SK-N-SH treated with all-trans-retinoic acid at 6 μM for 48 hours (cell line): ENCODE data around the gene MEOX1.
A peak's percentile ranks its signal among the peaks of the same experiment; 100 is the strongest.

Source experiments
- ATAC-seq: fragments of 200-7000 bp; cut with Tn5 transposase; 3 replicates; pipeline ENCODE4 v1.9.1; 2020; ENCODE audit warnings: mild to moderate bottlenecking, moderate library complexity
- ARNTL ChIP-seq: fragments of 450-650 bp; formaldehyde crosslinking; IDR thresholded peaks from 2 replicates; pipeline ENCODE4 v1.5.0; 2020; ENCODE audit warnings: low read depth, mild to moderate bottlenecking, moderate library complexity, borderline replicate concordance
- BACH2 ChIP-seq: fragments of 250-450 bp; sonication (Bioruptor Pico); IDR thresholded peaks from 2 replicates; pipeline ENCODE4 v1.9.0; 2021; ENCODE audit warnings: mild to moderate bottlenecking, borderline replicate concordance
- CSDC2 ChIP-seq: fragments of 250-450 bp; sonication (Bioruptor Pico); IDR thresholded peaks from 2 replicates; pipeline ENCODE4 v1.5.0; 2020; ENCODE audit warnings: mild to moderate bottlenecking, moderate library complexity
- ESRRG ChIP-seq: fragments of 250-450 bp; sonication (Bioruptor Pico); IDR thresholded peaks from 2 replicates; pipeline ENCODE4 v1.6.1; 2021; ENCODE audit warnings: mild to moderate bottlenecking
- GLIS3 ChIP-seq: fragments of 250-450 bp; sonication (Bioruptor Pico); IDR thresholded peaks from 2 replicates; pipeline ENCODE4 v1.5.0; 2020; ENCODE audit warnings: mild to moderate bottlenecking, moderate library complexity
- OSR1 ChIP-seq: fragments of 250-450 bp; sonication (Bioruptor Pico); IDR thresholded peaks from 2 replicates; pipeline ENCODE4 v1.8.0; 2022; ENCODE audit warnings: moderate library complexity, mild to moderate bottlenecking, inconsistent platforms
- PPARA ChIP-seq: fragments of 250-450 bp; sonication (Bioruptor Pico); IDR thresholded peaks from 2 replicates; pipeline ENCODE4 v1.5.0; 2020; ENCODE audit warnings: mild to moderate bottlenecking, borderline replicate concordance
- RARB ChIP-seq: fragments of 250-450 bp; sonication (Bioruptor Pico); IDR thresholded peaks from 2 replicates; pipeline ENCODE4 v1.8.0; 2021; ENCODE audit warnings: mild to moderate bottlenecking, moderate library complexity
- SNAI2 ChIP-seq: fragments of 250-450 bp; sonication (Bioruptor Pico); IDR thresholded peaks from 2 replicates; pipeline ENCODE4 v1.5.0; 2020; ENCODE audit warnings: mild to moderate bottlenecking, moderate library complexity
- TCF4 ChIP-seq: fragments of 250-450 bp; sonication (Bioruptor Pico); IDR thresholded peaks from 2 replicates; pipeline ENCODE4 v1.8.0; 2021; ENCODE audit warnings: mild to moderate bottlenecking, moderate library complexity, borderline replicate concordance
- TOX ChIP-seq: fragments of 250-450 bp; sonication (Bioruptor Pico); IDR thresholded peaks from 2 replicates; pipeline ENCODE4 v1.8.0; 2021; ENCODE audit warnings: mild to moderate bottlenecking, moderate library complexity, borderline replicate concordance
- ZC3H10 ChIP-seq: fragments of 250-450 bp; sonication (Bioruptor Pico); IDR thresholded peaks from 2 replicates; pipeline ENCODE4 v1.5.1; 2021; ENCODE audit warnings: mild to moderate bottlenecking, moderate library complexity
- ZFP3 ChIP-seq: fragments of 250-450 bp; sonication (Bioruptor Pico); IDR thresholded peaks from 2 replicates; pipeline ENCODE4 v1.5.0; 2020; ENCODE audit warnings: mild to moderate bottlenecking, moderate library complexity
- ZFP30 ChIP-seq: fragments of 450-650 bp; formaldehyde crosslinking; IDR thresholded peaks from 2 replicates; pipeline ENCODE4 v1.5.0; 2022; ENCODE audit warnings: mild to moderate bottlenecking, moderate library complexity
- ZNF565 ChIP-seq: fragments of 450-650 bp; formaldehyde crosslinking; conservative IDR thresholded peaks from 2 replicates; pipeline ENCODE4 v1.5.0; 2020; ENCODE audit warnings: low read depth, mild to moderate bottlenecking, moderate library complexity
- ZNF70 ChIP-seq: fragments of 450-650 bp; formaldehyde crosslinking; IDR thresholded peaks from 2 replicates; pipeline ENCODE4 v1.5.0; 2020; ENCODE audit warnings: mild to moderate bottlenecking, moderate library complexity
- ZNF8 ChIP-seq: fragments of 450-650 bp; formaldehyde crosslinking; IDR thresholded peaks from 2 replicates; pipeline ENCODE4 v1.5.0; 2020; ENCODE audit warnings: mild to moderate bottlenecking, moderate library complexity
- TF ChIP-seq, protein P1 (sequence below): fragments of 250-450 bp; sonication (Bioruptor Pico); IDR thresholded peaks from 2 replicates; pipeline ENCODE4 v1.5.1; 2021; ENCODE audit warnings: mild to moderate bottlenecking, moderate library complexity
- TF ChIP-seq, protein P2 (sequence below): fragments of 250-450 bp; sonication (Bioruptor Pico); IDR thresholded peaks from 2 replicates; pipeline ENCODE4 v1.5.1; 2020; ENCODE audit warnings: low read depth, mild to moderate bottlenecking, moderate library complexity
- TF ChIP-seq, protein P3 (sequence below): fragments of 250-450 bp; sonication (Bioruptor Pico); IDR thresholded peaks from 2 replicates; pipeline ENCODE4 v1.8.0; 2021; ENCODE audit warnings: low read depth, mild to moderate bottlenecking, moderate library complexity, borderline replicate concordance
- TF ChIP-seq, protein P4 (sequence below): fragments of 250-450 bp; sonication (Bioruptor Pico); IDR thresholded peaks from 2 replicates; pipeline ENCODE4 v1.8.0; 2020; ENCODE audit warnings: mild to moderate bottlenecking, moderate library complexity, borderline replicate concordance
- TF ChIP-seq, protein P5 (sequence below): fragments of 250-450 bp; sonication (Bioruptor Pico); IDR thresholded peaks from 2 replicates; pipeline ENCODE4 v1.5.0; 2020; ENCODE audit warnings: mild to moderate bottlenecking, moderate library complexity

Gene MEOX1

DNA sequence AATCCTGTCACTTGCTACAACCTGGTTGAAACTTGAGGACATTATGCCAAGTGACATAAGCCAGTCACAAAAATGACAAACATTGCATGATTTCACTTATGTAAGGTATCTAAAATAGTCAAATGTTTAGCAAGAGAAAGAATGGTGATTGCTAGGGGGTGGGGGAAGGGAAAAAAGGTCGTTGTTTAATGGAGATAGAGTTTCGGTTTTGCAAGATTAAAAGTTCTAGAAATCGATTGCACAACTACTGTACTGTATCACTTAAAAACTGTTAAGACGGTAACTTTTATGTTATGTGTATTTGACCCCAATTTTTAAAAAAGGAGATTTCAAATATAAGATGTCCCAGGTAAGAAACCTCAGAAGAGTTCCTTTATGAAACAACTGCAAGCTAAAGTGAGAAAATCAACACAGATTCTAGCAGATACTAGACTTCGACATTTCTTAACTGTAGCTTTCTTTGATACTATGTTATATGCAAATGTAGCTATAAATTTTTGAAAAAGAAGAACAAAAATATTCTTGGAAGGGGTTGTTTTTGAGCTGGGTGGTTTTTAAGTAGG, 5.9 kb downstream of the MEOX1 start:
- TF ChIP-seq GLIS3 (CRISPR knock-in tag) = no peak
- no peak for ATAC-seq

DNA sequence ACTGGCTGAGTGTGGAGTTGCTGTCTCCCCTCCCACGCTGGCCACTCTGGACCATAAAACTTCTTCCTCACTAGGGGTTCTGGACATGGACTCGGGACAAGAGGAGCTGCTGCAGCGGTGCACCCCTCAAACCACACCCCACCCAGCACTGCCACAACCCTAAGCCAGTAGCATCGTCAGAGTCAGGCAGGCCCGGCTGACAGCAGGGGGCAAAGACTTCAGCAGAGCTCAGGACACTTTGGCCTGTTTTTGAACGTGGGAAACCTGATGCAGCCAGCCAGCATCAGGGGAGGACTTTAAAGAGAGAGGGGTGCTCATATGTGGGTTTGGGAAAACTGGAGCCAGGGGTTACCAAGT, 9.6 kb downstream of the MEOX1 start:
- TF ChIP-seq RARB (CRISPR knock-in tag) (no peak), BACH2 (no peak), ZNF8 (CRISPR knock-in tag) (no peak), CSDC2 (CRISPR knock-in tag) (no peak), ZC3H10 (no peak)
- TF ChIP-seq, protein P1, sequence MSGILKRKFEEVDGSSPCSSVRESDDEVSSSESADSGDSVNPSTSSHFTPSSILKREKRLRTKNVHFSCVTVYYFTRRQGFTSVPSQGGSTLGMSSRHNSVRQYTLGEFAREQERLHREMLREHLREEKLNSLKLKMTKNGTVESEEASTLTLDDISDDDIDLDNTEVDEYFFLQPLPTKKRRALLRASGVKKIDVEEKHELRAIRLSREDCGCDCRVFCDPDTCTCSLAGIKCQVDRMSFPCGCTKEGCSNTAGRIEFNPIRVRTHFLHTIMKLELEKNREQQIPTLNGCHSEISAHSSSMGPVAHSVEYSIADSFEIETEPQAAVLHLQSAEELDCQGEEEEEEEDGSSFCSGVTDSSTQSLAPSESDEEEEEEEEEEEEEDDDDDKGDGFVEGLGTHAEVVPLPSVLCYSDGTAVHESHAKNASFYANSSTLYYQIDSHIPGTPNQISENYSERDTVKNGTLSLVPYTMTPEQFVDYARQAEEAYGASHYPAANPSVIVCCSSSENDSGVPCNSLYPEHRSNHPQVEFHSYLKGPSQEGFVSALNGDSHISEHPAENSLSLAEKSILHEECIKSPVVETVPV (CRISPR knock-in tag) = no peak
- TF ChIP-seq, protein P2, sequence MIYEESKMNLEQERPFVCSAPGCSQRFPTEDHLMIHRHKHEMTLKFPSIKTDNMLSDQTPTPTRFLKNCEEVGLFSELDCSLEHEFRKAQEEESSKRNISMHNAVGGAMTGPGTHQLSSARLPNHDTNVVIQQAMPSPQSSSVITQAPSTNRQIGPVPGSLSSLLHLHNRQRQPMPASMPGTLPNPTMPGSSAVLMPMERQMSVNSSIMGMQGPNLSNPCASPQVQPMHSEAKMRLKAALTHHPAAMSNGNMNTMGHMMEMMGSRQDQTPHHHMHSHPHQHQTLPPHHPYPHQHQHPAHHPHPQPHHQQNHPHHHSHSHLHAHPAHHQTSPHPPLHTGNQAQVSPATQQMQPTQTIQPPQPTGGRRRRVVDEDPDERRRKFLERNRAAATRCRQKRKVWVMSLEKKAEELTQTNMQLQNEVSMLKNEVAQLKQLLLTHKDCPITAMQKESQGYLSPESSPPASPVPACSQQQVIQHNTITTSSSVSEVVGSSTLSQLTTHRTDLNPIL (CRISPR knock-in tag) = no peak
- no peak for ATAC-seq

DNA sequence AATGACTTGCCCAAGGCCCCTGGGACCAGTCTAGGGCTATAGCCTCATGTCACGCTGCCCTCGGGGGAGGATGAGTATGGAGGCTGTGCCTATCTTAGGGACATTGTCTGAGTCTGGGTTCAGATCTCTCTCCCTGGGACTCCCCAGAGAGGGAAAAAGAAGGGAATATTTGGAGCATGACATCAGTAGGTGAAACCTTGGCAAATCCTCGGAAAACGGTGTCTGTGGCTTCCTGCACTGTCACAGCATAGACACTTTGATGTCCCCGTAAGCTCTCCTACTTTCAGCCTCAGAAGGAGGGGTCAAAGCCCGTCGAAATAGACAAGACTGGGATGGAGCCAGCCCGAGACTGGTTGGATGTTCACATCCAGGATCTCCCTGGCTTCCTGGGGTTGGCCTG, 11.3 kb downstream of the MEOX1 start:
- no peak for ATAC-seq

DNA sequence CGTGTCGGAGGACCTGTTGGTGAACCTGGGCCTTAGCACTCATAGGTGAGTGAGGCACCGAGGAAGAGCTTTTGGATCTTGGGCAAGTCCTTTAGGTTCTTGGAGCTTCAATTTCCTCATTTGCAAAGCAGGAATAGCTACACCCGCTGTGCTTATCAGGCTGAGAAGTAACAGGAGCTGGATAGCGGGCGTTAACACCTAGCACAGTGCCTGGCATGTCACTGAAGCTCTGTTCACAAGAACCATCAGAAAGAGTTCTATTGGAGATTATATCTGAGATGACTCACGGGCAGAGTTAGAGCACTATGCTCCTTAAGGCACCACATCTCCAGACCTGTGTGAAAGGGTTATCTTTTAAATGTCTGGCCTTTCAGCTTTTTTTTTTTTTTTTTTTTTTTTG, 12.8 kb downstream of the MEOX1 start:
- ATAC-seq = peak; percentile 58; the same call in 2 of the 3 replicates
- TF ChIP-seq, protein P3, sequence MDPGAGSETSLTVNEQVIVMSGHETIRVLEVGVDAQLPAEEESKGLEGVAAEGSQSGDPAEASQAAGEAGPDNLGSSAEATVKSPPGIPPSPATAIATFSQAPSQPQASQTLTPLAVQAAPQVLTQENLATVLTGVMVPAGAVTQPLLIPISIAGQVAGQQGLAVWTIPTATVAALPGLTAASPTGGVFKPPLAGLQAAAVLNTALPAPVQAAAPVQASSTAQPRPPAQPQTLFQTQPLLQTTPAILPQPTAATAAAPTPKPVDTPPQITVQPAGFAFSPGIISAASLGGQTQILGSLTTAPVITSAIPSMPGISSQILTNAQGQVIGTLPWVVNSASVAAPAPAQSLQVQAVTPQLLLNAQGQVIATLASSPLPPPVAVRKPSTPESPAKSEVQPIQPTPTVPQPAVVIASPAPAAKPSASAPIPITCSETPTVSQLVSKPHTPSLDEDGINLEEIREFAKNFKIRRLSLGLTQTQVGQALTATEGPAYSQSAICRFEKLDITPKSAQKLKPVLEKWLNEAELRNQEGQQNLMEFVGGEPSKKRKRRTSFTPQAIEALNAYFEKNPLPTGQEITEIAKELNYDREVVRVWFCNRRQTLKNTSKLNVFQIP (CRISPR knock-in tag) = no peak
- TF ChIP-seq ZFP3 (CRISPR knock-in tag) = no peak
- TF ChIP-seq OSR1 (CRISPR knock-in tag) = no peak
- TF ChIP-seq BACH2 = no peak
- TF ChIP-seq ZFP30 (CRISPR knock-in tag) = no peak
- TF ChIP-seq ZNF565 (CRISPR knock-in tag) = no peak
- TF ChIP-seq ARNTL (CRISPR knock-in tag) = no peak
- no peak for TF ChIP-seq TOX
- no peak for TF ChIP-seq SNAI2 (CRISPR knock-in tag)
- no peak for TF ChIP-seq RARB (CRISPR knock-in tag)

More for the DNA sequence above, 11.3 kb downstream of the MEOX1 start:
- TF ChIP-seq ARNTL (CRISPR knock-in tag) = no peak
- TF ChIP-seq ESRRG (CRISPR knock-in tag) = no peak
- TF ChIP-seq, protein P4, sequence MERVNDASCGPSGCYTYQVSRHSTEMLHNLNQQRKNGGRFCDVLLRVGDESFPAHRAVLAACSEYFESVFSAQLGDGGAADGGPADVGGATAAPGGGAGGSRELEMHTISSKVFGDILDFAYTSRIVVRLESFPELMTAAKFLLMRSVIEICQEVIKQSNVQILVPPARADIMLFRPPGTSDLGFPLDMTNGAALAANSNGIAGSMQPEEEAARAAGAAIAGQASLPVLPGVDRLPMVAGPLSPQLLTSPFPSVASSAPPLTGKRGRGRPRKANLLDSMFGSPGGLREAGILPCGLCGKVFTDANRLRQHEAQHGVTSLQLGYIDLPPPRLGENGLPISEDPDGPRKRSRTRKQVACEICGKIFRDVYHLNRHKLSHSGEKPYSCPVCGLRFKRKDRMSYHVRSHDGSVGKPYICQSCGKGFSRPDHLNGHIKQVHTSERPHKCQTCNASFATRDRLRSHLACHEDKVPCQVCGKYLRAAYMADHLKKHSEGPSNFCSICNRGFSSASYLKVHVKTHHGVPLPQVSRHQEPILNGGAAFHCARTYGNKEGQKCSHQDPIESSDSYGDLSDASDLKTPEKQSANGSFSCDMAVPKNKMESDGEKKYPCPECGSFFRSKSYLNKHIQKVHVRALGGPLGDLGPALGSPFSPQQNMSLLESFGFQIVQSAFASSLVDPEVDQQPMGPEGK (CRISPR knock-in tag) = no peak
- TF ChIP-seq PPARA (CRISPR knock-in tag) = no peak
- TF ChIP-seq, protein P5, sequence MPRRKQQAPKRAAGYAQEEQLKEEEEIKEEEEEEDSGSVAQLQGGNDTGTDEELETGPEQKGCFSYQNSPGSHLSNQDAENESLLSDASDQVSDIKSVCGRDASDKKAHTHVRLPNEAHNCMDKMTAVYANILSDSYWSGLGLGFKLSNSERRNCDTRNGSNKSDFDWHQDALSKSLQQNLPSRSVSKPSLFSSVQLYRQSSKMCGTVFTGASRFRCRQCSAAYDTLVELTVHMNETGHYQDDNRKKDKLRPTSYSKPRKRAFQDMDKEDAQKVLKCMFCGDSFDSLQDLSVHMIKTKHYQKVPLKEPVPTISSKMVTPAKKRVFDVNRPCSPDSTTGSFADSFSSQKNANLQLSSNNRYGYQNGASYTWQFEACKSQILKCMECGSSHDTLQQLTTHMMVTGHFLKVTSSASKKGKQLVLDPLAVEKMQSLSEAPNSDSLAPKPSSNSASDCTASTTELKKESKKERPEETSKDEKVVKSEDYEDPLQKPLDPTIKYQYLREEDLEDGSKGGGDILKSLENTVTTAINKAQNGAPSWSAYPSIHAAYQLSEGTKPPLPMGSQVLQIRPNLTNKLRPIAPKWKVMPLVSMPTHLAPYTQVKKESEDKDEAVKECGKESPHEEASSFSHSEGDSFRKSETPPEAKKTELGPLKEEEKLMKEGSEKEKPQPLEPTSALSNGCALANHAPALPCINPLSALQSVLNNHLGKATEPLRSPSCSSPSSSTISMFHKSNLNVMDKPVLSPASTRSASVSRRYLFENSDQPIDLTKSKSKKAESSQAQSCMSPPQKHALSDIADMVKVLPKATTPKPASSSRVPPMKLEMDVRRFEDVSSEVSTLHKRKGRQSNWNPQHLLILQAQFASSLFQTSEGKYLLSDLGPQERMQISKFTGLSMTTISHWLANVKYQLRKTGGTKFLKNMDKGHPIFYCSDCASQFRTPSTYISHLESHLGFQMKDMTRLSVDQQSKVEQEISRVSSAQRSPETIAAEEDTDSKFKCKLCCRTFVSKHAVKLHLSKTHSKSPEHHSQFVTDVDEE = no peak
- TF ChIP-seq CSDC2 (CRISPR knock-in tag) = no peak
- TF ChIP-seq, protein P1 (CRISPR knock-in tag) = no peak
- no peak for TF ChIP-seq ZNF70 (CRISPR knock-in tag)
- TF ChIP-seq TOX = no peak
- no peak for TF ChIP-seq SNAI2 (CRISPR knock-in tag)
- TF ChIP-seq OSR1 (CRISPR knock-in tag) = no peak
- TF ChIP-seq ZNF8 (CRISPR knock-in tag) = no peak
- no peak for TF ChIP-seq ZNF565 (CRISPR knock-in tag)
- TF ChIP-seq BACH2 = no peak
- no peak for TF ChIP-seq TCF4 (CRISPR knock-in tag)
- no peak for TF ChIP-seq ZC3H10
